Liver (tissue), 9 donors: ENCODE results near the gene GALNT17. TPM values are rescaled to one million over a fixed set of nuclear protein-coding genes. Genes with fewer than 3 reads are reported as not detected.

Source experiments
- DNase-seq: peaks from one replicate; pipeline ENCODE4 v3.0.0-alpha.2; 2017; ENCODE audit warnings: low spot score
- H3K27ac ChIP-seq, 2 donors: one replicate each; pipeline ENCODE4 v1.7.0; 2013; ENCODE audit warnings: inconsistent platforms in 2 of 2, low read length in 2 of 2, control low read depth in 1 of 2, low read depth in 1 of 2, mild to moderate bottlenecking in 1 of 2
- H3K27me3 ChIP-seq, 4 donors: one replicate each; pipeline versions ENCODE4 v1.6.1 to v1.7.0; 2013; ENCODE audit warnings: low read length in 3 of 4, inconsistent platforms in 1 of 4, mild to moderate bottlenecking in 1 of 4, moderate library complexity in 1 of 4; ENCODE audit not compliant: control insufficient read depth in 4 of 4, insufficient read depth in 4 of 4
- H3K36me3 ChIP-seq, 4 donors: one replicate each; pipeline versions ENCODE4 v1.6.1 to v1.7.0; 2013; ENCODE audit warnings: low read length in 3 of 4, mild to moderate bottlenecking in 3 of 4, low read depth in 1 of 4, moderate library complexity in 1 of 4; ENCODE audit not compliant: control insufficient read depth in 4 of 4, insufficient read depth in 3 of 4
- H3K4me1 ChIP-seq, 4 donors: one replicate each; pipeline versions ENCODE4 v1.6.1 to v1.7.0; 2013; ENCODE audit warnings: low read length in 3 of 4, mild to moderate bottlenecking in 3 of 4, moderate library complexity in 1 of 4; ENCODE audit not compliant: control insufficient read depth in 4 of 4, insufficient read depth in 4 of 4
- H3K4me3 ChIP-seq, 3 donors: one replicate each; pipeline versions ENCODE4 v1.6.1 to v1.7.0; 2013; ENCODE audit warnings: low read length in 3 of 3, control low read depth in 1 of 3, low read depth in 1 of 3, mild to moderate bottlenecking in 1 of 3
- H3K9ac ChIP-seq, 2 donors: one replicate each; pipeline ENCODE4 v1.7.0; 2013; ENCODE audit warnings: low read length in 2 of 2, mild to moderate bottlenecking in 2 of 2, moderate library complexity in 2 of 2, control low read depth in 1 of 2, low read depth in 1 of 2
- H3K9me3 ChIP-seq, 4 donors: one replicate each; pipeline versions ENCODE4 v1.6.1 to v1.7.0; 2013; ENCODE audit warnings: low read length in 3 of 4; ENCODE audit not compliant: control insufficient read depth in 4 of 4
- ATF3 ChIP-seq: IDR thresholded peaks from 2 replicates; pipeline ENCODE4 v1.6.1; 2016; ENCODE audit warnings: antibody characterized with exemption
- CTCF ChIP-seq: fragments of 150-350 bp; IDR thresholded peaks from 2 replicates; pipeline ENCODE4 v1.5.1; 2017; ENCODE audit warnings: improper control_type of control experiment, low read depth, low read length; ENCODE audit not compliant: missing input control
- EGR1 ChIP-seq, 2 donors: IDR thresholded peaks; 2 replicates each; pipeline ENCODE4 v1.6.1; 2016 to 2018; ENCODE audit warnings: antibody characterized with exemption in 2 of 2, low read depth in 2 of 2
- FOXA1 ChIP-seq: IDR thresholded peaks from 2 replicates; pipeline ENCODE4 v1.6.1; 2016; ENCODE audit warnings: antibody characterized with exemption
- FOXA2 ChIP-seq: IDR thresholded peaks from 2 replicates; pipeline ENCODE4 v1.6.1; 2016; ENCODE audit warnings: antibody characterized with exemption
- GABPA ChIP-seq, 2 donors: IDR thresholded peaks in 1 of 2; conservative IDR thresholded peaks in 1 of 2; 2 replicates each; pipeline ENCODE4 v1.6.1; 2016; ENCODE audit warnings: antibody characterized with exemption in 2 of 2, mild to moderate bottlenecking in 1 of 2, moderate library complexity in 1 of 2
- HNF4A ChIP-seq, 2 donors: conservative IDR thresholded peaks; 2 replicates each; pipeline ENCODE4 v1.6.1; 2016; ENCODE audit warnings: antibody characterized with exemption in 2 of 2, mild to moderate bottlenecking in 2 of 2
- HNF4G ChIP-seq: IDR thresholded peaks from 2 replicates; pipeline ENCODE4 v1.6.1; 2016; ENCODE audit warnings: antibody characterized with exemption
- JUND ChIP-seq, 2 donors: IDR thresholded peaks; 2 replicates each; pipeline ENCODE4 v1.6.1; 2016; ENCODE audit warnings: antibody characterized with exemption in 2 of 2
- MAX ChIP-seq: IDR thresholded peaks from 2 replicates; pipeline ENCODE4 v1.6.1; 2016; ENCODE audit warnings: antibody characterized with exemption
- NR2F2 ChIP-seq: IDR thresholded peaks from 2 replicates; pipeline ENCODE4 v1.6.1; 2016; ENCODE audit warnings: antibody characterized with exemption
- RAD21 ChIP-seq, 2 donors: IDR thresholded peaks; 2 replicates each; pipeline ENCODE4 v1.6.1; 2016; ENCODE audit warnings: antibody characterized with exemption in 2 of 2, mild to moderate bottlenecking in 2 of 2
- REST ChIP-seq: IDR thresholded peaks from 2 replicates; pipeline ENCODE4 v1.6.1; 2016; ENCODE audit warnings: antibody characterized with exemption, mild to moderate bottlenecking
- RXRA ChIP-seq, 2 donors: IDR thresholded peaks; 2 replicates each; pipeline ENCODE4 v1.6.1; 2017 to 2018; ENCODE audit warnings: antibody characterized with exemption in 2 of 2, mild to moderate bottlenecking in 1 of 2
- SP1 ChIP-seq: IDR thresholded peaks from 2 replicates; pipeline ENCODE4 v1.6.1; 2018; ENCODE audit warnings: antibody characterized with exemption, mild to moderate bottlenecking
- TAF1 ChIP-seq: conservative IDR thresholded peaks from 2 replicates; pipeline ENCODE4 v1.6.1; 2016; ENCODE audit warnings: antibody characterized with exemption, mild to moderate bottlenecking
- YY1 ChIP-seq: IDR thresholded peaks from 2 replicates; pipeline ENCODE4 v1.6.1; 2016; ENCODE audit warnings: antibody characterized with exemption, mild to moderate bottlenecking
- ZBTB33 ChIP-seq: IDR thresholded peaks from 2 replicates; pipeline ENCODE4 v1.6.1; 2016; ENCODE audit warnings: antibody characterized with exemption
- WGBS: extraction: QIAGEN DNeasy Blood & Tissue Kit; methylation state at CpG from one replicate; pipeline ENCODE4 v1.1.7; 2013; 5-methylcytosine and 5-hydroxymethylcytosine counted together
- polyA plus RNA-seq, 2 donors: library from polyadenylated mRNA; stranded (reverse) in 1 of 2; unstranded in 1 of 2; fragments of 200-250 nt in 1 of 2; fragments of >200 nt in 1 of 2; fragmentation: Nextera tagmentation in 1 of 2; extraction: Ambion mirVana in 1 of 2; gene quantifications; one replicate each; pipeline versions ENCODE4 v1.2.1 to v1.2.3, GENCODE V29; 2013 to 2015
- total RNA-seq, 2 donors: library from RNA; depleted of rRNA; stranded (reverse); fragments of >200 nt; gene quantifications; one replicate each; pipeline ENCODE4 v1.2.3, GENCODE V29; 2014
- donor health status: healthy.
- donor health status: healthy.
- donor health status: healthy.
- donor health status: healthy.
- donor health status: healthy.

Gene GALNT17
- total and polyA plus RNA-seq, 4 donors, result 0.10 to 0.42 (median 0.37) TPM; not detected in 1

- H3K4me3 ChIP-seq, result no peak overlapping the region
- no peaks in the 10 kb centered on the region for H3K36me3 ChIP-seq
- no peak for TF ChIP-seq SP1
- TF ChIP-seq HNF4A (conservative IDR thresholded peaks at IDR 0.05), result no peak
- no peak for TF ChIP-seq MAX
- no peak for TF ChIP-seq FOXA1
- no peak for TF ChIP-seq ZBTB33
- TF ChIP-seq RXRA (IDR thresholded peaks at IDR 0.05), result no peak
- no peak for TF ChIP-seq ATF3
- no peak for TF ChIP-seq CTCF
- no peak for TF ChIP-seq NR2F2
- TF ChIP-seq FOXA2, result no peak
- no peak for TF ChIP-seq YY1
- no peak for TF ChIP-seq HNF4G
- no peak for TF ChIP-seq TAF1
- no peak for TF ChIP-seq EGR1 (IDR thresholded peaks at IDR 0.05; ENCODE audit: low read depth in 2 of 2)
- no peak for TF ChIP-seq JUND (IDR thresholded peaks at IDR 0.05)
- TF ChIP-seq GABPA (IDR thresholded peaks at IDR 0.05 in 1 of 2, conservative IDR thresholded peaks at IDR 0.05 in 1 of 2), result no peak
- WGBS, result 85% methylated on average over 4 of the region's 4 CpGs
- no peaks in the 10 kb centered on the region for H3K9me3 ChIP-seq
- H3K9ac ChIP-seq, result no peak overlapping the region
- no peaks in the 10 kb centered on the region for H3K27me3 ChIP-seq
- no peak overlapping the region for H3K27ac ChIP-seq
- H3K4me1 ChIP-seq, result no peaks in the 10 kb centered on the region
- DNase-seq, result no peak
These were observed 312.2 kb downstream of the GALNT17 start for GRCh38 chr7:71444130-71444529.

GRCh38 chr7:71453630-71454029 lies 321.7 kb downstream of the GALNT17 start:
- no peaks in the 10 kb centered on the region for H3K9me3 ChIP-seq
- DNase-seq, result no peak
- no peaks in the 10 kb centered on the region for H3K4me1 ChIP-seq
- no peaks in the 10 kb centered on the region for H3K27me3 ChIP-seq
- no peaks in the 10 kb centered on the region for H3K36me3 ChIP-seq
- 89% methylated on average over 2 of the region's 2 CpGs for WGBS
- no peak for TF ChIP-seq RXRA (IDR thresholded peaks at IDR 0.05)
- no peak overlapping the region for H3K27ac ChIP-seq
- H3K9ac ChIP-seq, result no peak overlapping the region
- H3K4me3 ChIP-seq, result no peak overlapping the region

- TF ChIP-seq GABPA (IDR thresholded peaks at IDR 0.05 in 1 of 2, conservative IDR thresholded peaks at IDR 0.05 in 1 of 2) (no peak), REST (no peak), MAX (no peak), JUND (IDR thresholded peaks at IDR 0.05) (no peak), HNF4G (no peak), EGR1 (IDR thresholded peaks at IDR 0.05; ENCODE audit: low read depth in 2 of 2) (no peak), YY1 (no peak), FOXA1 (no peak), SP1 (no peak), RAD21 (IDR thresholded peaks at IDR 0.05) (no peak), RXRA (IDR thresholded peaks at IDR 0.05) (no peak)
- Histone ChIP-seq H3K27me3 (no peaks in the 10 kb centered on the region), H3K27ac (no peak overlapping the region)
These were observed 323.0 kb downstream of the GALNT17 start for GRCh38 chr7:71454981-71455380.

More at GRCh38 chr7:71454981-71455380, 323.0 kb downstream of the GALNT17 start:
- Histone ChIP-seq H3K9ac (no peak overlapping the region), H3K4me3 (no peak overlapping the region), H3K4me1 (no peaks in the 10 kb centered on the region), H3K9me3 (no peaks in the 10 kb centered on the region), H3K36me3 (no peaks in the 10 kb centered on the region)
- DNase-seq, result no peak
